Lung (tissue), 12 donors: ENCODE measurements around the gene DLEC1. TPM values are rescaled to one million over a fixed set of nuclear protein-coding genes. Genes with fewer than 3 reads are reported as not detected.
"Not testable (repeated sequence)": the region's sequence is repeated elsewhere in the genome, so short reads cannot be mapped to it uniquely, and the experiment has no call there.

Source experiments
- ATAC-seq: fragments of 200-7000 bp; cut with Tn5 transposase; one replicate; pipeline ENCODE4 v1.9.1; 2020; ENCODE audit warnings: moderate number of reproducible peaks; ENCODE audit not compliant: insufficient read depth, low FRiP score
- DNase-seq, 3 donors: peaks; one replicate each; pipeline ENCODE4 v3.0.0-alpha.2; 2013 to 2017
- H3K27ac ChIP-seq, 2 donors: one replicate each; pipeline ENCODE4 v1.5.1; 2013; ENCODE audit warnings: mild to moderate bottlenecking in 2 of 2, moderate library complexity in 2 of 2, control low read depth in 1 of 2, inconsistent platforms in 1 of 2, low read depth in 1 of 2, low read length in 1 of 2
- H3K27me3 ChIP-seq, 3 donors: one replicate each; pipeline ENCODE4 v1.5.1; 2013; ENCODE audit warnings: low read length in 2 of 3; ENCODE audit not compliant: control insufficient read depth in 3 of 3, insufficient read depth in 3 of 3
- H3K36me3 ChIP-seq, 4 donors: one replicate each; pipeline ENCODE4 v1.5.1; 2013; ENCODE audit warnings: low read length in 4 of 4, mild to moderate bottlenecking in 1 of 4, moderate library complexity in 1 of 4; ENCODE audit not compliant: control insufficient read depth in 4 of 4, insufficient read depth in 4 of 4
- H3K4me1 ChIP-seq, 5 donors: one replicate each; pipeline ENCODE4 v1.5.1; 2013; ENCODE audit warnings: low read length in 5 of 5, mild to moderate bottlenecking in 2 of 5, moderate library complexity in 1 of 5; ENCODE audit not compliant: control insufficient read depth in 5 of 5, insufficient read depth in 5 of 5
- H3K4me3 ChIP-seq: one replicate; pipeline ENCODE4 v1.5.1; 2013; ENCODE audit warnings: mild to moderate bottlenecking, control low read depth, moderate library complexity
- H3K9ac ChIP-seq, 2 donors: one replicate each; pipeline ENCODE4 v1.5.1; 2013; ENCODE audit warnings: low read length in 2 of 2, control low read depth in 1 of 2; ENCODE audit not compliant: insufficient read depth in 1 of 2
- H3K9me3 ChIP-seq, 4 donors: one replicate each; pipeline ENCODE4 v1.5.1; 2013; ENCODE audit warnings: low read length in 3 of 4, mild to moderate bottlenecking in 1 of 4, moderate library complexity in 1 of 4; ENCODE audit not compliant: control insufficient read depth in 4 of 4, insufficient read depth in 3 of 4
- CTCF ChIP-seq: IDR thresholded peaks from 2 replicates; pipeline ENCODE4 v1.5.1; 2012; ENCODE audit warnings: mild to moderate bottlenecking; ENCODE audit errors: control extremely low read depth, extremely low read depth
- WGBS, 2 donors: extraction: QIAGEN DNeasy Blood & Tissue Kit; methylation state at CpG; one replicate each; pipeline ENCODE4 v1.1.7; 2013; 5-methylcytosine and 5-hydroxymethylcytosine counted together
- polyA plus RNA-seq, 2 donors: library from polyadenylated mRNA; stranded (reverse); fragments of 200-250 nt; gene quantifications; one replicate each; pipeline ENCODE4 v1.2.1, GENCODE V29; 2013
- total RNA-seq, 2 donors: library from RNA; depleted of rRNA in 1 of 2; stranded (reverse); fragments of >200 nt in 1 of 2; gene quantifications; one replicate each; pipeline ENCODE4 v1.2.1, GENCODE V29; 2014 to 2021
- donor health status: control.
- donor health status: control.
- donor health status: Bipolar disorder and iron deficiency.
- donor health status: healthy.
- donor health status: DM: yes; HTN: yes; CAD: no.

The DLEC1 gene
- total and polyA plus RNA-seq, 4 donors, result 4.2 to 28.8 (median 8.0) TPM

DNA sequence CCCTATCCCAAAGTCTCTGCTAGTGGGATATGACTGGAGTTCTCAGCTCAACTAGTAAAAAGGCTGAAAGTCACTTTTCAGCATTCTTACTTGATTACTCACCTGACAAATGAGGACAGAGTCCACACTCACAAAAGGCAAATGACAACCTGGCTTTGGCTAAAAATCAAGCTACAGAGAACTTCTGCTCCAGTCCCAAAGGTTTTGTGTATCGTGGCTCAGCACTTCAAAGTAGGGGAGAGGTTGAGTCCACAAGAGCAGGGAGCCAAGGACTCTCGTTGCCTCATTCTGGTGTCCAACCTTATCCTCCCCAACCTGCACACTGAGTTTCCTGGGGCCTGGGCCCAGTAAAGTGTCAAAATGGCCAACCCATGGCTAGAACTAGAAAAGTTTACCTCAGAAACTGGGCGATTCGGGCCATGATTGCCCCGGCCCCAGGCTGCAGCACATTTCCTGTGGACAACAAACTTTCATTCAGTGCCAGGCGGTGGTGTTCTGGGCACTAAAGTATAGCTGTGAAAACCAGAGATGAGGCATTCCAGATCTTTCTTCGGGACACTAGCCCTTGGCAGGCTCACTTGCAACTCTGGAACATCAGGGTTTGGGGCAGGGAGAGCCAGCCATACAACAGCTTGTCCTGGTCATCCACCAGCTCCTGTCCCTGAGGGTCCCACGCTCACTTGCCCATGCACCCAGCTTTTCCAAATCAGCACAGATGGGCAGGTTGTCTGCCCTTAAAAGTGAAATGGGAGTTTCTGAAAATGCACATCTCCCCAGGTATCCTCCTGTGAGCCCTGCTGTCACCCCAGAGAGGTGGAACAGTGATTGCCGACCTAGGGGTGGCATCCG, 94.8 kb downstream of the DLEC1 start:
- Histone ChIP-seq H3K9me3 (no peaks in the 10 kb centered on the region), H3K4me1 (peaks cover 0 to 26% (median 5%) of the 10 kb centered on the region in 5 donors), H3K27me3 (no peaks in the 10 kb centered on the region), H3K4me3 (no peak overlapping the region), H3K9ac (no peak overlapping the region), H3K36me3 (peaks cover 0 to 34% (median 28%) of the 10 kb centered on the region in 4 donors), H3K27ac (peak overlapping the region in 1 of 2 donors; percentile 58)
- ATAC-seq, result no peak
- TF ChIP-seq CTCF, result no peak
- 87 to 89% methylated on average over 10 of the region's 10 CpGs for WGBS, 2 donors
- DNase-seq, result peak in 1 of 3 donors; percentile 24

DNA sequence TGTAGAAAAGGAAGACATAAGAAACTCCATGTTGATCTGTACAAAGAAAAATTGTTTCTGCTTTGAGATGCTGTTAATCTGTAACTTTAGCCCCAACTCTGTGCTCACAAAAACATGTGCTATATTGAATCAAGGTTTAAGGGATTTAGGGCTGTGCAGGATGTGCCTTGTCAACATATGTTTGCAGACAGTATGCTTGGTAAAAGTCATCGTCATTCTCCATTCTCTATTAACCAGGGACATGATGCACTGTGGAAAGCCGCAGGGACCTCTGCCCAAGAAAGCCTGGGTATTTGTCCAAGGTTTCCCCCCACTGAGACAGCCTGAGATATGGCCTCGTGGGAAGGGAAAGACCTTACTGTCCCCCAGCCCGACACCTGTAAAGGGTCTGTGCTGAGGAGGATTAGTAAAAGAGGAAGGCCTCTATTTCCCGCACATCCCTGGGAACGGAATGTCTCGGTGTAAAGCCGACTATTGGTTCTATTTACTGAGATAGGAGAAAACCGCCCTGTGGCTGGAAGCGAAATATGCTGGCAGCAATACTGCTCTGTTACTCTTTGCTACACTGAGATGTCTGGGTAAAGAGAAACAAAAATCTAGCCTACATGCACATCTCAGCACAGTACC, 95.6 kb downstream of the DLEC1 start:
- H3K27ac ChIP-seq, result not testable (repeated sequence)

GRCh38 chr3:38135621-38136277, 96.7 kb downstream of the DLEC1 start:
- peaks cover 0 to 36% (median 15%) of the 10 kb centered on the region in 5 donors for H3K4me1 ChIP-seq
- peaks cover 0 to 25% (median 21%) of the 10 kb centered on the region in 4 donors for H3K36me3 ChIP-seq
- not testable (repeated sequence) for DNase-seq

More for the DNA sequence above, 95.6 kb downstream of the DLEC1 start:
- H3K4me3 ChIP-seq, H3K9me3 ChIP-seq, H3K27me3 ChIP-seq, H3K9ac ChIP-seq, DNase-seq, ATAC-seq: not testable (repeated sequence)
- WGBS, 2 donors, result 90 to 92% methylated on average over 10 of the region's 10 CpGs
- H3K4me1 ChIP-seq, result peaks cover 0 to 27% (median 9%) of the 10 kb centered on the region in 5 donors
- H3K36me3 ChIP-seq, result peaks cover 0 to 27% (median 22%) of the 10 kb centered on the region in 4 donors

GRCh38 chr3:38136393-38136776, 97.4 kb downstream of the DLEC1 start:
- Histone ChIP-seq H3K27me3 (no peaks in the 10 kb centered on the region), H3K4me1 (peaks cover 0 to 36% (median 15%) of the 10 kb centered on the region in 5 donors), H3K27ac (peak overlapping the region; percentile 80 to 93), H3K4me3 (peak overlapping the region; percentile 96), H3K9me3 (no peaks in the 10 kb centered on the region), H3K36me3 (peaks cover 0 to 25% (median 18%) of the 10 kb centered on the region in 4 donors), H3K9ac (peak overlapping the region; percentile 66 to 72)
- DNase-seq (peak; percentile 50 to 56 (median 53)), ATAC-seq (no peak)
- 0 to 1% methylated on average over 19 to 20 of the region's 20 CpGs for WGBS, 2 donors
- TF ChIP-seq CTCF, result no peak

More at GRCh38 chr3:38135621-38136277, 96.7 kb downstream of the DLEC1 start:
- not testable (repeated sequence) for H3K27me3 ChIP-seq, ATAC-seq, H3K9me3 ChIP-seq
- 31 to 49% methylated on average over 10 of the region's 10 CpGs for WGBS, 2 donors
- Histone ChIP-seq H3K9ac (peak overlapping the region; percentile 66 to 72), H3K4me3 (peak overlapping the region; percentile 96), H3K27ac (peak overlapping the region in 1 of 2 donors; percentile 93)
